Measurements from ENCODE around the gene NMNAT2.

DNA sequence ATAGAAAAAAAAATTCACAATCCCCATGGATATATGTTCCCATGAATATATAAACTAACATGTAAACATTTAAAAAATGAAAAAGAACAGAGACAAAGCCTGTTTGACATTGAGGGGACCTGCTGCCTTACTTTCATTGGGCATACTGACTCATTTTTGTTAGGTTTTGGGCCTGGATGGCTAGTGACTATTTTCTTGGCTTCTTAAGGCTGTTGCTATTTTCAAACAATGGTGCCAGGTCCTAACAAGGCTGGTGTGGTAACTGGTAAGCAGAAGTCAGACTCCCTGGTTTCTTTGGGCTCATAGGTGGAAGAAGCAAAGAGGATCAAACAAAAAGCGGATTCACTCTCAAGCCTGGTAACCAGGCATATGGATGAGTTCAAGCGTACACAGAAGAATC lies 181.1 kb downstream of the NMNAT2 start:
- TF ChIP-seq, protein P1, sequence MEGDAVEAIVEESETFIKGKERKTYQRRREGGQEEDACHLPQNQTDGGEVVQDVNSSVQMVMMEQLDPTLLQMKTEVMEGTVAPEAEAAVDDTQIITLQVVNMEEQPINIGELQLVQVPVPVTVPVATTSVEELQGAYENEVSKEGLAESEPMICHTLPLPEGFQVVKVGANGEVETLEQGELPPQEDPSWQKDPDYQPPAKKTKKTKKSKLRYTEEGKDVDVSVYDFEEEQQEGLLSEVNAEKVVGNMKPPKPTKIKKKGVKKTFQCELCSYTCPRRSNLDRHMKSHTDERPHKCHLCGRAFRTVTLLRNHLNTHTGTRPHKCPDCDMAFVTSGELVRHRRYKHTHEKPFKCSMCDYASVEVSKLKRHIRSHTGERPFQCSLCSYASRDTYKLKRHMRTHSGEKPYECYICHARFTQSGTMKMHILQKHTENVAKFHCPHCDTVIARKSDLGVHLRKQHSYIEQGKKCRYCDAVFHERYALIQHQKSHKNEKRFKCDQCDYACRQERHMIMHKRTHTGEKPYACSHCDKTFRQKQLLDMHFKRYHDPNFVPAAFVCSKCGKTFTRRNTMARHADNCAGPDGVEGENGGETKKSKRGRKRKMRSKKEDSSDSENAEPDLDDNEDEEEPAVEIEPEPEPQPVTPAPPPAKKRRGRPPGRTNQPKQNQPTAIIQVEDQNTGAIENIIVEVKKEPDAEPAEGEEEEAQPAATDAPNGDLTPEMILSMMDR (IDR thresholded peaks at IDR 0.05): no peak
- no peak for TF ChIP-seq EP300 (IDR thresholded peaks at IDR 0.05)
- no peak for TF ChIP-seq POLR2A (IDR thresholded peaks at IDR 0.05; ENCODE audit: low read depth)
